Vagina (tissue), 2 donors: ENCODE measurements around the gene LZTS2. TPM values are rescaled to one million over a fixed set of nuclear protein-coding genes. Genes with fewer than 3 reads are reported as not detected.

Experiments used
- DNase-seq, 2 donors: peaks; one replicate each; pipeline ENCODE4 v3.0.0-alpha.2; 2017; ENCODE audit errors: extremely low spot score in 2 of 2
- H3K27ac ChIP-seq: fragments of 200-600 bp; sonication (generic); one replicate; pipeline ENCODE4 v1.5.1; 2019
- H3K27me3 ChIP-seq: fragments of 200-600 bp; sonication (generic); one replicate; pipeline ENCODE4 v1.5.1; 2019
- H3K36me3 ChIP-seq, 2 donors: fragments of 200-600 bp; sonication (generic); one replicate each; pipeline ENCODE4 v1.5.1; 2017 to 2019
- H3K4me1 ChIP-seq: fragments of 200-600 bp; sonication (generic); one replicate; pipeline ENCODE4 v1.5.1; 2019
- H3K4me3 ChIP-seq, 2 donors: fragments of 200-600 bp; sonication (generic); 1 replicate in 1 of 2; 2 replicates in 1 of 2; pipeline ENCODE4 v1.5.1; 2016 to 2019
- H3K9me3 ChIP-seq: fragments of 200-600 bp; sonication (generic); one replicate; pipeline ENCODE4 v1.5.1; 2019
- POLR2A ChIP-seq, 2 donors: fragments of 450-650 bp; IDR thresholded peaks; one replicate each; pipeline ENCODE4 v1.6.1; 2017; ENCODE audit warnings: antibody characterized with exemption in 2 of 2, mild to moderate bottlenecking in 2 of 2, moderate library complexity in 2 of 2
- POLR2AphosphoS5 ChIP-seq, 2 donors: sonication (generic); formaldehyde crosslinking; IDR thresholded peaks; one replicate each; pipeline ENCODE4 v1.9.0; 2017; ENCODE audit warnings: antibody characterized with exemption in 2 of 2, mild to moderate bottlenecking in 2 of 2, low read depth in 1 of 2; ENCODE audit not compliant: insufficient read depth in 1 of 2
- intact Hi-C: fragments of 100-400 bp; cut with DNase I; formaldehyde crosslinking; loops from one replicate; pipeline ENCODE4 v1.15.1; 2023
- total RNA-seq: library from RNA; depleted of rRNA; stranded (reverse); fragments of >200 nt; gene quantifications from one replicate; pipeline ENCODE4 v1.2.3, GENCODE V29; 2016
- TF ChIP-seq, protein P1 (sequence below), 3 experiments: fragments of 450-650 bp in 2 of 3; fragments of 200-600 bp in 1 of 3; sonication (generic) in 1 of 3; IDR thresholded peaks; one replicate each; pipeline ENCODE4 v1.5.1; 2017 to 2019; ENCODE audit warnings: antibody characterized with exemption in 3 of 3, mild to moderate bottlenecking in 2 of 3, moderate library complexity in 2 of 3

The LZTS2 gene
- total RNA-seq, 1 donor from 2014 or later: 99.4 TPM

DNA sequence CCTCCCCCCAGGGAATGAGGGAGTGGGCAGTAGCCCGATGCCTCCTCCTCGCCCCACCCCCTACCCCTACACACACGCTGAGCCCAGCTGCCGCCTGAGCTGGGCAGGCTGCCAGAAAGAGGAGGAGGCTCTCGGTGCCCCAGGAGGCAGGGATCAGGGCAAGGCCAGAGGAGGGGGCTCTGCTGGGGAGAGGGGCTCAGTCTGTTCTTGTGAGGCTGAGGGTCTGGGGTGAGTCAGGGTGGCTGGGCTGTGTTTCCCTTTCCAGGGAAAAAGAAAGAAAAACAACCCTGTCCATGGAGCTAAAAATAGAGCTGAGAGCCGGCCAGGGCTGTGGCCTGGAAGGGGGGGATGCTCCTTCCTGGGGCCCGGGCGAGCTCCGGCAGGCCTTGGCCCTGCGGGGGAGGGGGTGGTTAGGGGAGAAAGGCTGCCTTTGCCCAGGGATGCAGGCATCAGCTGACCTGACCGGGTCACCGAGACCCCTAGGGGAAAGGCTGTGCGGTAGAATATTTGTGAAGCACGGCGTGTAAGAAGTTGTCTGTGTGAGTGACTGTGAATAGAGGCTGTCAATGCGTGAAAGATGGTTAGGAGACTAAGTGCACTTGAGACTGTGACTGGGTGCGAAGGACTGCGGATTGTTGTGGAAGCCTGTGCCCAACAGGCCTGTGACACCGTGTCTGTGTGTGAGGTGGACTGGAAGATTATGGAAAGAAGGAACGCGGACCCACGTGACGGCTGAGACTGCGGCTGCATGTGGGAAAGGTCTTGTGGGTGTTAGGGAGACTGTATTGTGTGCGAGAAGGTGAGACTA lies 1.2 kb upstream of the LZTS2 start:
- no peak for DNase-seq
- Histone ChIP-seq H3K4me1 (peaks cover 41% of the 10 kb centered on the region), H3K27ac (peak overlapping the region; percentile 100), H3K9me3 (no peaks in the 10 kb centered on the region), H3K36me3 (peaks cover 0 to 12% of the 10 kb centered on the region in 2 donors), H3K27me3 (no peaks in the 10 kb centered on the region), H3K4me3 (peak overlapping the region; percentile 79 to 92)
- intact Hi-C loops: loop anchor here (5.0 kb wide), 1 partner anchor 86 kb away; the partner anchor contains the start of gene SLF2
- no peak for TF ChIP-seq POLR2A (IDR thresholded peaks at IDR 0.05)
- TF ChIP-seq POLR2AphosphoS5 (IDR thresholded peaks at IDR 0.05; ENCODE audit: insufficient read depth in 1 of 2, low read depth in 1 of 2): peak in 1 of 2 donors; percentile 83
- TF ChIP-seq, protein P1, sequence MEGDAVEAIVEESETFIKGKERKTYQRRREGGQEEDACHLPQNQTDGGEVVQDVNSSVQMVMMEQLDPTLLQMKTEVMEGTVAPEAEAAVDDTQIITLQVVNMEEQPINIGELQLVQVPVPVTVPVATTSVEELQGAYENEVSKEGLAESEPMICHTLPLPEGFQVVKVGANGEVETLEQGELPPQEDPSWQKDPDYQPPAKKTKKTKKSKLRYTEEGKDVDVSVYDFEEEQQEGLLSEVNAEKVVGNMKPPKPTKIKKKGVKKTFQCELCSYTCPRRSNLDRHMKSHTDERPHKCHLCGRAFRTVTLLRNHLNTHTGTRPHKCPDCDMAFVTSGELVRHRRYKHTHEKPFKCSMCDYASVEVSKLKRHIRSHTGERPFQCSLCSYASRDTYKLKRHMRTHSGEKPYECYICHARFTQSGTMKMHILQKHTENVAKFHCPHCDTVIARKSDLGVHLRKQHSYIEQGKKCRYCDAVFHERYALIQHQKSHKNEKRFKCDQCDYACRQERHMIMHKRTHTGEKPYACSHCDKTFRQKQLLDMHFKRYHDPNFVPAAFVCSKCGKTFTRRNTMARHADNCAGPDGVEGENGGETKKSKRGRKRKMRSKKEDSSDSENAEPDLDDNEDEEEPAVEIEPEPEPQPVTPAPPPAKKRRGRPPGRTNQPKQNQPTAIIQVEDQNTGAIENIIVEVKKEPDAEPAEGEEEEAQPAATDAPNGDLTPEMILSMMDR (IDR thresholded peaks at IDR 0.05): no peak

DNA sequence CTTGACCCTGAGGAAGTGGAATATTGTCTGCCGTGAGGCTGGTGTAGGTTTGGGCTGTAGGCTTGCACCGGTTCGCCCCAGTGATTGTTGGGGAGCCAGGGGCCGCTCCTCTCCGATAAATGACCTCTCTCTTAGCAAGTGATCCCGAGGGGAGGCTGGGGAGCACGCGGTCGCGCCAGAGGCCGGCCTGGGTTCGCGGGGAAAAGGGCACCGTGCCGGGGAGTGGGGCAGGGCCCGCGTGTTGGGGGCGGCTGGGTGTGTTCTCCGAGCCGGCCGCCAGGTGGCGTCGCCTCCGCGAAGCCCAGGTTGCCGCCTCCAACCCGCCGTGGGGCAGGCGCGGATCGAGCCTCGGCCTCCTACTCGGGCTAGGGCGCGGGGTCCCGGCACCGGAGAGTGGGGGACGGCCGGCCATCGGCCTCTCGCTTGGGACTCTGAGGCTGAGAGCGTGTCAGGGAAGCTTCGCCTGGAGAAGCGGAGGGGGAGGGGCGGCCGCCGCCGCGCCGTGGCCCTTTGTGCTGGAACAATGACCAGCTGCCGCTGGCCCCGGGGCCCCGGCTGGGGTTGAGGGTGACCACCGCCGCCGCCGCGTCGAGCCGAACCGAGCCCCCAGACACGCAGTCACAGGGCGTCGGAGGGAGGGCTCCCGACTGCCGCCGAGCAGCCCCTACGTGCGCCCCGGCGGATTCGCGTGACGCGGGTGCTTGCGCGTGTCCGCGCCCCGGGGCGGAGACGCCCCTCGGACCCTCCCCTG lies 442 bp upstream of the LZTS2 start:
- intact Hi-C loops: loop anchor here (5.0 kb wide), 1 partner anchor 87 kb away; the partner anchor contains the start of gene SLF2
- no peaks in the 10 kb centered on the region for H3K9me3 ChIP-seq
- no peak for DNase-seq

DNA sequence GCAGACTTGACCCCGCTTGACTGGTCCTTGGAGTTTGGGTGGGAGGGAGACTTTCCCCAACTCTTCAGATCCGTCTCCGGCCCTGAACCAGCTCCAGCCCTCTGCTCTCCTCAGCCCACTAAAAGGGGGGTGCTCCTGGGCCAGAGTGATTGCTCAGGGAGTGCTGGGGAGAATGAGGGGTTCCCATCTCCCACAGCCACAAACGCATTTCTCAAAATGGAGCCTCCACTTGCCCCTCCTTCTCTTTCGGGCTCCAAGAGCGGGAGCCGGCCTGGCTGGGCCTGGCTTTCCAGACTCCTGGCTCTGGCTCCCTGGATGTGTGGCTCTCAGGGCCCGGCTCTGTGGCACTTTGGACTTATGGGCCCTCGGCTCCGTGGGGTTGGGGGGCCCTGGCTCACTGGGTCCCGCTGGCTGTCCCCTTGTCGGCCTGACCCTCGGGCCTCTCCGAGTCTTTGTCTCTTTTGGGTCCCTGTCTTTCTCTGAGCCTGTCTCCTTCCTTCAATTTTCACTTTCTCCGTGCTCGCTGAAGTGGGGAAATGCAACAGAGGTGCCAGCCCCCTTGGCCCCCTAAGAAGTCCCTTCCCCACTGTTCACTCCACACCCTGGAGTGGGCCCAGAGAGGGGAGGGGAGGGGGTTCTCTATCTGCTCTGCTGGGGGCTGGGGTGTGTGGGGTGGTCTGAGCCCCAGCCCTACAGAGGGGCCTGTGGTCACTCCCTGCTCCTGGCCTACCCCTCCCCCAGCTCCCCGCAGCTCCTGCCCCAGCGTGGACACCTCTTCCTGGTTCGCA lies 713 bp downstream of the LZTS2 start:
- intact Hi-C loops: no loop called here
- peak overlapping the region; percentile 100 for H3K27ac ChIP-seq
- TF ChIP-seq POLR2A (IDR thresholded peaks at IDR 0.05) (no peak), POLR2AphosphoS5 (IDR thresholded peaks at IDR 0.05; ENCODE audit: insufficient read depth in 1 of 2, low read depth in 1 of 2) (peak in 1 of 2 donors; percentile 25)
- peak overlapping the region; percentile 79 to 92 for H3K4me3 ChIP-seq
- peaks cover 41% of the 10 kb centered on the region for H3K4me1 ChIP-seq
- H3K27me3 ChIP-seq: no peaks in the 10 kb centered on the region
- DNase-seq: no peak
- peaks cover 0 to 15% of the 10 kb centered on the region in 2 donors for H3K36me3 ChIP-seq
- H3K9me3 ChIP-seq: no peaks in the 10 kb centered on the region

More for the DNA sequence above, 442 bp upstream of the LZTS2 start:
- Histone ChIP-seq H3K27me3 (no peaks in the 10 kb centered on the region), H3K4me3 (peak overlapping the region; percentile 79 to 92), H3K36me3 (peaks cover 0 to 12% of the 10 kb centered on the region in 2 donors), H3K27ac (peak overlapping the region; percentile 100), H3K4me1 (peaks cover 41% of the 10 kb centered on the region)
- peak in 1 of 2 donors; percentile 92 for TF ChIP-seq POLR2AphosphoS5 (IDR thresholded peaks at IDR 0.05; ENCODE audit: insufficient read depth in 1 of 2, low read depth in 1 of 2)
- TF ChIP-seq POLR2A (IDR thresholded peaks at IDR 0.05): peak in 1 of 2 donors; percentile 96
- TF ChIP-seq, protein P1 (IDR thresholded peaks at IDR 0.05): peak; percentile 87 to 95 (median 95)

DNA sequence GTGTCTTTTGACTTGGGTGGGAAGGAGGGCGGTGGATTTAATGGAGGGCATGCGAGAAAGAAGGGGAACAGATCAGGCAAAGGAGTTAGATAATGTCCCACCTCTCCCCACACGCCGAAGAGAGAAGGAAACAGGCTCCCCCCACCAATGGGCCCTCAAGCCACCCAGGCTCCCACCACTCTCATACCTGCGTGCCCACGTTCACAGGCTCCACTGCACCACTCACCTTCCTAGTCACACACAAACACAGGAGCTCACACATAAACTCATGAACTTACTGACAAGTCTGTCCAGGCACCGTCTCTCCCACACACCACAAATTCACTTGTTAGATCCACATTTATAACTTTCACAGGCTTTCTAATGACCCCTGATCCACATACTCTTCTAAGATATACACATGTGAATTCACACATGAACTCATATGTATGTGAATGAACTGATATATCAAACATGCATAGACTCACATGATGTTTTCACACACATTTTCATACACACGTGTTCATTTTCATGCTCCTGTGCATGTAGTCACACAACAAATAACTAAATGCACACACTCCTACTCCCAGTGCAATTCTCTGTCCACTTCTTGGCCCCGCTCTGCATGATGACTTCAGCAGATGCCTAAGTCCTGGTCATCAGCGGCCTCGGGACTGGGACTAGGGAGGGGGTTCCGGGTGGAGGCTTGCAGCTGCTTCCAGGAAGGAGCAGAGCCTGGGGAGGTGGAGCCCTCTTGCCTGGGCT lies 1.5 kb downstream of the LZTS2 start:
- H3K27ac ChIP-seq: peak overlapping the region; percentile 100
- intact Hi-C loops: no loop called here
- H3K4me1 ChIP-seq: peaks cover 41% of the 10 kb centered on the region
- peak overlapping the region; percentile 79 to 92 for H3K4me3 ChIP-seq
- DNase-seq: peak in 1 of 2 donors; percentile 98
- H3K27me3 ChIP-seq: no peaks in the 10 kb centered on the region
- no peaks in the 10 kb centered on the region for H3K9me3 ChIP-seq
- TF ChIP-seq POLR2A (IDR thresholded peaks at IDR 0.05) (peak in 1 of 2 donors; percentile 85), POLR2AphosphoS5 (IDR thresholded peaks at IDR 0.05; ENCODE audit: insufficient read depth in 1 of 2, low read depth in 1 of 2) (peak; percentile 94 to 98)
- TF ChIP-seq, protein P1 (IDR thresholded peaks at IDR 0.05): no peak
- peaks cover 2 to 22% of the 10 kb centered on the region in 2 donors for H3K36me3 ChIP-seq
